Epithelial cell of proximal tubule (primary cell): Measurements from ENCODE around the gene RBM25. TPM values are rescaled to one million over a fixed set of nuclear protein-coding genes. Genes with fewer than 3 reads are reported as not detected.
A peak's percentile ranks its signal among the peaks of the same experiment; 100 is the strongest.
"Not testable (repeated sequence)": the region's sequence is repeated elsewhere in the genome, so short reads cannot be mapped to it uniquely, and the experiment has no call there.

ENCODE experiments used
- DNase-seq: peaks from one replicate; pipeline ENCODE4 v3.0.0-alpha.2; 2011; ENCODE audit warnings: low read depth
- H3K4me3 ChIP-seq: 2 replicates; pipeline ENCODE4 v1.5.1; 2011; ENCODE audit warnings: low read depth, mild to moderate bottlenecking, low read length
- CTCF ChIP-seq: conservative IDR thresholded peaks from 2 replicates; pipeline ENCODE4 v1.5.1; 2012; ENCODE audit warnings: low read depth, mild to moderate bottlenecking, low read length
- total RNA-seq: library from RNA; depleted of rRNA; stranded (reverse); fragments of >200 nt; gene quantifications from 2 replicates; pipeline ENCODE4 v1.2.3, GENCODE V29; 2015

The RBM25 gene
- total RNA-seq, 1 donor from 2014 or later: 47.3 TPM

GRCh38 chr14:73026845-73027542 lies 31.3 kb upstream of the RBM25 start, which contains the start of gene ZFYVE1:
ZFYVE1 (minus strand) TSS chr14:73027106; CDS start chr14:73024508, 2,598 bp downstream.
- H3K4me3 ChIP-seq: peak within 1 kb of the TSS; percentile 89
- DNase-seq: peak; percentile 90
- TF ChIP-seq CTCF: no peak

- H3K4me3 ChIP-seq: peak overlapping the region; percentile 89
- no peak for DNase-seq
- TF ChIP-seq CTCF: no peak
Observed at GRCh38 chr14:73027546-73027945, 30.8 kb upstream of the RBM25 start.

GRCh38 chr14:73027984-73028383 lies 30.4 kb upstream of the RBM25 start:
- no peak overlapping the region for H3K4me3 ChIP-seq
- TF ChIP-seq CTCF: no peak
- DNase-seq: no peak

- H3K4me3 ChIP-seq, DNase-seq: not testable (repeated sequence)
Observed at GRCh38 chr14:73036706-73037450, 21.5 kb upstream of the RBM25 start.

GRCh38 chr14:73047808-73048207 lies 10.5 kb upstream of the RBM25 start:
- TF ChIP-seq CTCF: no peak
- no peak for DNase-seq
- no peak overlapping the region for H3K4me3 ChIP-seq

- no peak overlapping the region for H3K4me3 ChIP-seq
- no peak for DNase-seq
- no peak for TF ChIP-seq CTCF
Observed at GRCh38 chr14:73049428-73049827, 8.9 kb upstream of the RBM25 start.

GRCh38 chr14:73055251-73055650 lies 3.1 kb upstream of the RBM25 start:
- TF ChIP-seq CTCF: no peak
- H3K4me3 ChIP-seq: no peak overlapping the region
- no peak for DNase-seq
